Measurements from ENCODE around the gene NAA25.

NAA25 gene

DNA sequence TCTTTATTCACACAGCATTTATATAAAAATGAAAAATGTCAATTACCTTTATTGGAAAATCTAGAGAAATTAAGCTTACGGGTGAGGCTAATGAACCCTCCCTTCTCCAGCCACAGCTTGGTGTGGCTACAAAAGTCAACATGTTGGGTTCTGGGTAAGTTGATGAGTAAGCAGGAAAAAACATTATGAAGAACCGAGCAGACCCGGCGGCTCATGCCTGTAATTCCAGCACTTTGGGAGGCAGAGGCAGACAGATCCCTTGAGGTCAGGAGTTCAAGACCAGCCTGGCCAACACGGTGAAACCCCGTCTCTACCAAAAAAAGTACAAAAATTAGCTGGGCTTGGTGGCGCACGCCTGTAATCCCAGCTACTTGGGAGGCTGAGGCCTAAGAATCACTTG lies 10.9 kb downstream of the NAA25 start:
- H4K8ac ChIP-seq (ENCODE audit: low read length) = no peak overlapping the region
- WGBS = 85% methylated on average over 8 of the region's 8 CpGs
- H3K79me1 ChIP-seq (replicated peaks; ENCODE audit: low read length, poor library complexity, severe bottlenecking) = peaks cover 4% of the 10 kb centered on the region
- H2BK12ac ChIP-seq (ENCODE audit: low read length in 2 of 2) = peak overlapping the region in 1 of 2 experiments; percentile 39
- no peak overlapping the region for H3K4me3 ChIP-seq (ENCODE audit: insufficient read depth in 1 of 2, low read depth in 1 of 2, low read length in 2 of 2)
- no peak overlapping the region for H2BK120ac ChIP-seq (ENCODE audit: low read depth, low read length)
- no peak overlapping the region for H2AFZ ChIP-seq (ENCODE audit: low read depth, low read length)
- H3K9me3 ChIP-seq (ENCODE audit: control insufficient read depth, low read length) = no peaks in the 10 kb centered on the region
- H3K4ac ChIP-seq (ENCODE audit: low read depth in 1 of 2, low read length in 2 of 2) = no peak overlapping the region
- no peak for DNase-seq
- H3K27me3 ChIP-seq (ENCODE audit: control insufficient read depth in 1 of 2, insufficient read depth in 1 of 2, low read length in 2 of 2) = no peaks in the 10 kb centered on the region
- H3K27ac ChIP-seq (ENCODE audit: low read length, poor library complexity, severe bottlenecking) = no peak overlapping the region
- H3K23ac ChIP-seq (ENCODE audit: low read length in 2 of 2) = no peak overlapping the region
- no peak overlapping the region for H3K4me2 ChIP-seq (ENCODE audit: low read length, poor library complexity, severe bottlenecking)
- peaks cover 23 to 34% of the 10 kb centered on the region in 2 experiments for H3K36me3 ChIP-seq (ENCODE audit: control insufficient read depth in 1 of 2, insufficient read depth in 2 of 2, low read depth in 1 of 2, low read length in 2 of 2)
- H4K91ac ChIP-seq (ENCODE audit: low read length) = no peak overlapping the region
- no peak overlapping the region for H3K9ac ChIP-seq (ENCODE audit: low read length)
- no peak overlapping the region for H3K18ac ChIP-seq (ENCODE audit: low read depth in 1 of 2, low read length in 2 of 2)
- no peak overlapping the region for H3K14ac ChIP-seq (ENCODE audit: low read length in 2 of 2)
- peaks cover 3% of the 10 kb centered on the region for H3K4me1 ChIP-seq (ENCODE audit: control insufficient read depth, insufficient read depth, low read depth, low read length)
- H2BK5ac ChIP-seq (ENCODE audit: low read depth, low read length, poor library complexity, severe bottlenecking) = no peak overlapping the region
- no peak overlapping the region for H2BK15ac ChIP-seq (ENCODE audit: low read depth, poor library complexity, severe bottlenecking)
- H2AK5ac ChIP-seq (ENCODE audit: low read length, severe bottlenecking) = no peak overlapping the region

DNA sequence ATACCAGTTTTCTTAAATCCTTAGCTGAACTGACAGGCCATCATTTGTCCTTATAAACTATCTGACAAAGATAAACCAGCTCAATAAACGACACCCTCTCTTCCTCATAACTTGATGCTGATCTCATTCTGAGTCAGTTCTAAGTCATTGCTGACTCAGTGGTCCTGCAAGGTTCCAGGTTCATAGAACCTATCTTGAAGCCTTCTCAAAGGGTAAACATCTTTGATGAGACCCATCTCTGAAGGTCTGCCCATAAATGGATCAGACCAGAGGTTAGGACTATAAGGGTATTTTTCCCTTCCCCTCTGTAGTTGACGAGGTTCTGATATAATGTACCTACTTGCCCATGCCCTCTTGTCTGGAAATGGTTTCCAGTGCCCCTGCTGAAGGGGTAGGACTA lies 11.9 kb downstream of the NAA25 start:
- H3K79me1 ChIP-seq (replicated peaks; ENCODE audit: low read length, poor library complexity, severe bottlenecking) = peaks cover 6% of the 10 kb centered on the region

DNA sequence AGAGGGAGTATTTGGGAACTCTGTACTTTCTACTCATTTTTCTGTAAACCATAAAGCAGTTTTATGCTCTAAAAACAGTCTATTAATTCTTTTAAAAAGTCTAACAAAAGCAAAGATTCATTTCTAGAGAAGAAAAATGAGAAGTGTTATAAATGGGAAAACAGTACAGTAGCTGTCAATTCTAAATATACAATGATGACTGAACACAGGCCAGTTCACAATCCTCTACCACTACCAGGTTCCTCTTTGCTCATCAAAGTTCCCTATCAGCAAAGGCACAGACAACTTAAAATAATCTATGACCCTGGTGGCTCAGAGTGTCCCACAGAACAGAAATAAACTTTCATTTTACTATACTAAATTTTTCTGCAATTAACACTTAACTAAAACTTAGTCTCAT lies 12.5 kb downstream of the NAA25 start:
- H4K91ac ChIP-seq (ENCODE audit: low read length) = no peak overlapping the region
- H2BK12ac ChIP-seq (ENCODE audit: low read length in 2 of 2) = no peak overlapping the region
- no peaks in the 10 kb centered on the region for H3K27me3 ChIP-seq (ENCODE audit: control insufficient read depth in 1 of 2, insufficient read depth in 1 of 2, low read length in 2 of 2)
- no peak overlapping the region for H2BK120ac ChIP-seq (ENCODE audit: low read depth, low read length)
- no peaks in the 10 kb centered on the region for H3K9me3 ChIP-seq (ENCODE audit: control insufficient read depth, low read length)
- H3K9ac ChIP-seq (ENCODE audit: low read length) = peak overlapping the region; percentile 65
- peaks cover 9% of the 10 kb centered on the region for H3K79me1 ChIP-seq (replicated peaks; ENCODE audit: low read length, poor library complexity, severe bottlenecking)
- no peak overlapping the region for H2BK5ac ChIP-seq (ENCODE audit: low read depth, low read length, poor library complexity, severe bottlenecking)
- peaks cover 3% of the 10 kb centered on the region for H3K4me1 ChIP-seq (ENCODE audit: control insufficient read depth, insufficient read depth, low read depth, low read length)
- no peak for DNase-seq
- no peak overlapping the region for H3K23ac ChIP-seq (ENCODE audit: low read length in 2 of 2)
- no peak overlapping the region for H2BK15ac ChIP-seq (ENCODE audit: low read depth, poor library complexity, severe bottlenecking)
- no peak overlapping the region for H3K14ac ChIP-seq (ENCODE audit: low read length in 2 of 2)
- no peak overlapping the region for H3K4ac ChIP-seq (ENCODE audit: low read depth in 1 of 2, low read length in 2 of 2)
- no peak overlapping the region for H4K8ac ChIP-seq (ENCODE audit: low read length)
- no peak overlapping the region for H3K4me2 ChIP-seq (ENCODE audit: low read length, poor library complexity, severe bottlenecking)
- peaks cover 31 to 41% of the 10 kb centered on the region in 2 experiments for H3K36me3 ChIP-seq (ENCODE audit: control insufficient read depth in 1 of 2, insufficient read depth in 2 of 2, low read depth in 1 of 2, low read length in 2 of 2)
- no peak overlapping the region for H3K18ac ChIP-seq (ENCODE audit: low read depth in 1 of 2, low read length in 2 of 2)
- no peak overlapping the region for H2AK5ac ChIP-seq (ENCODE audit: low read length, severe bottlenecking)
- peak overlapping the region; percentile 23 for H3K27ac ChIP-seq (ENCODE audit: low read length, poor library complexity, severe bottlenecking)
- no peak overlapping the region for H2AFZ ChIP-seq (ENCODE audit: low read depth, low read length)
- no peak overlapping the region for H3K4me3 ChIP-seq (ENCODE audit: insufficient read depth in 1 of 2, low read depth in 1 of 2, low read length in 2 of 2)

More for the DNA sequence above, 11.9 kb downstream of the NAA25 start:
- Histone ChIP-seq H2BK12ac (ENCODE audit: low read length in 2 of 2) (no peak overlapping the region), H3K4me2 (ENCODE audit: low read length, poor library complexity, severe bottlenecking) (no peak overlapping the region), H3K4me3 (ENCODE audit: insufficient read depth in 1 of 2, low read depth in 1 of 2, low read length in 2 of 2) (no peak overlapping the region), H3K14ac (ENCODE audit: low read length in 2 of 2) (no peak overlapping the region), H2AFZ (ENCODE audit: low read depth, low read length) (no peak overlapping the region), H3K36me3 (ENCODE audit: control insufficient read depth in 1 of 2, insufficient read depth in 2 of 2, low read depth in 1 of 2, low read length in 2 of 2) (peaks cover 25 to 39% of the 10 kb centered on the region in 2 experiments), H2BK120ac (ENCODE audit: low read depth, low read length) (no peak overlapping the region), H3K27ac (ENCODE audit: low read length, poor library complexity, severe bottlenecking) (peak overlapping the region; percentile 66), H3K9me3 (ENCODE audit: control insufficient read depth, low read length) (no peaks in the 10 kb centered on the region), H3K4ac (ENCODE audit: low read depth in 1 of 2, low read length in 2 of 2) (no peak overlapping the region), H3K23ac (ENCODE audit: low read length in 2 of 2) (no peak overlapping the region), H3K27me3 (ENCODE audit: control insufficient read depth in 1 of 2, insufficient read depth in 1 of 2, low read length in 2 of 2) (no peaks in the 10 kb centered on the region), H2AK5ac (ENCODE audit: low read length, severe bottlenecking) (no peak overlapping the region), H2BK15ac (ENCODE audit: low read depth, poor library complexity, severe bottlenecking) (no peak overlapping the region), H2BK5ac (ENCODE audit: low read depth, low read length, poor library complexity, severe bottlenecking) (no peak overlapping the region), H3K18ac (ENCODE audit: low read depth in 1 of 2, low read length in 2 of 2) (no peak overlapping the region), H4K91ac (ENCODE audit: low read length) (no peak overlapping the region), H3K9ac (ENCODE audit: low read length) (peak overlapping the region; percentile 65), H3K4me1 (ENCODE audit: control insufficient read depth, insufficient read depth, low read depth, low read length) (peaks cover 3% of the 10 kb centered on the region), H4K8ac (ENCODE audit: low read length) (no peak overlapping the region)
- DNase-seq = peak; percentile 77
- 13% methylated on average over 2 of the region's 2 CpGs for WGBS

- Histone ChIP-seq H2BK5ac (ENCODE audit: low read depth, low read length, poor library complexity, severe bottlenecking) (no peak overlapping the region), H2AFZ (ENCODE audit: low read depth, low read length) (no peak overlapping the region), H2BK12ac (ENCODE audit: low read length in 2 of 2) (no peak overlapping the region), H3K36me3 (ENCODE audit: control insufficient read depth in 1 of 2, insufficient read depth in 2 of 2, low read depth in 1 of 2, low read length in 2 of 2) (peaks cover 29 to 53% of the 10 kb centered on the region in 2 experiments), H3K14ac (ENCODE audit: low read length in 2 of 2) (no peak overlapping the region), H3K4me3 (ENCODE audit: insufficient read depth in 1 of 2, low read depth in 1 of 2, low read length in 2 of 2) (no peak overlapping the region), H4K8ac (ENCODE audit: low read length) (no peak overlapping the region), H2BK120ac (ENCODE audit: low read depth, low read length) (no peak overlapping the region), H3K27me3 (ENCODE audit: control insufficient read depth in 1 of 2, insufficient read depth in 1 of 2, low read length in 2 of 2) (no peaks in the 10 kb centered on the region), H2BK15ac (ENCODE audit: low read depth, poor library complexity, severe bottlenecking) (no peak overlapping the region), H4K91ac (ENCODE audit: low read length) (no peak overlapping the region), H2AK5ac (ENCODE audit: low read length, severe bottlenecking) (no peak overlapping the region), H3K4me2 (ENCODE audit: low read length, poor library complexity, severe bottlenecking) (no peak overlapping the region), H3K79me1 (replicated peaks; ENCODE audit: low read length, poor library complexity, severe bottlenecking) (peaks cover 11% of the 10 kb centered on the region), H3K23ac (ENCODE audit: low read length in 2 of 2) (no peak overlapping the region), H3K27ac (ENCODE audit: low read length, poor library complexity, severe bottlenecking) (no peak overlapping the region), H3K18ac (ENCODE audit: low read depth in 1 of 2, low read length in 2 of 2) (no peak overlapping the region), H3K4me1 (ENCODE audit: control insufficient read depth, insufficient read depth, low read depth, low read length) (no peaks in the 10 kb centered on the region), H3K4ac (ENCODE audit: low read depth in 1 of 2, low read length in 2 of 2) (no peak overlapping the region), H3K9ac (ENCODE audit: low read length) (no peak overlapping the region), H3K9me3 (ENCODE audit: control insufficient read depth, low read length) (no peaks in the 10 kb centered on the region)
- no peak for DNase-seq
- WGBS = 96% methylated on average over 3 of the region's 3 CpGs
Measured at GRCh38 chr12:112091563-112091962, 17.0 kb downstream of the NAA25 start.

Data from mesenchymal stem cell (in vitro differentiated cells and primary cell).